Transverse colon (tissue), 4 donors: ENCODE data around the gene PAX8.

Experiments used
- CTCF ChIP-seq, 5 experiments: fragments of 200-600 bp in 3 of 5; fragments of 450-650 bp in 2 of 5; sonication (generic) in 3 of 5; IDR thresholded peaks; 1 replicate in 2 of 5; 2 replicates in 3 of 5; pipeline ENCODE4 v1.5.1; 2016 to 2017; ENCODE audit warnings: antibody characterized with exemption in 5 of 5, inconsistent platforms in 3 of 5, mild to moderate bottlenecking in 2 of 5, moderate library complexity in 1 of 5
- EP300 ChIP-seq: sonication (generic); formaldehyde crosslinking; IDR thresholded peaks from one replicate; pipeline ENCODE4 v1.6.1; 2017; ENCODE audit warnings: antibody characterized with exemption, low read depth
- POLR2AphosphoS5 ChIP-seq, 3 donors: sonication (generic); formaldehyde crosslinking; IDR thresholded peaks; one replicate each; pipeline ENCODE4 v1.6.1; 2016; ENCODE audit warnings: antibody characterized with exemption in 3 of 3

- TF ChIP-seq POLR2AphosphoS5 (IDR thresholded peaks at IDR 0.05) = no peak
- no peak for TF ChIP-seq CTCF (IDR thresholded peaks at IDR 0.05)
- TF ChIP-seq EP300 = no peak
These were observed 61.7 kb downstream of the PAX8 start for GRCh38 chr2:113216891-113217454.
